HepG2 (cell line): ENCODE data around the gene SREK1.

ENCODE experiments used
- ATF6 ChIP-seq: sonication (generic); formaldehyde crosslinking; conservative IDR thresholded peaks from 2 replicates; pipeline ENCODE4 v1.4.0; 2020; ENCODE audit warnings: missing genetic modification reagents
- KLF13 ChIP-seq: sonication (generic); formaldehyde crosslinking; IDR thresholded peaks from 2 replicates; pipeline ENCODE4 v1.4.0; 2020; ENCODE audit warnings: mild to moderate bottlenecking, missing genetic modification reagents
- MAFK ChIP-seq, 2 experiments: IDR thresholded peaks in 1 of 2; conservative IDR thresholded peaks in 1 of 2; 2 replicates each; pipeline ENCODE4 v1.6.1; 2011; ENCODE audit warnings: improper control_type of control experiment in 2 of 2, low read length in 2 of 2
- PRPF4 ChIP-seq: fragments of 200-400 bp; formaldehyde crosslinking; IDR thresholded peaks from 2 replicates; pipeline ENCODE4 v1.6.1; 2016; ENCODE audit warnings: low read length, low read depth; ENCODE audit not compliant: poor library complexity, severe bottlenecking
- ZNF224 ChIP-seq: sonication (generic); formaldehyde crosslinking; IDR thresholded peaks from 2 replicates; pipeline ENCODE4 v1.5.0; 2020; ENCODE audit warnings: mild to moderate bottlenecking, missing genetic modification reagents
- TF ChIP-seq, protein P1 (sequence below): sonication (generic); formaldehyde crosslinking; IDR thresholded peaks from 2 replicates; pipeline ENCODE4 v1.5.0; 2020; ENCODE audit warnings: mild to moderate bottlenecking, missing genetic modification reagents, moderate library complexity
- TF ChIP-seq, protein P2 (sequence below): sonication (generic); formaldehyde crosslinking; IDR thresholded peaks from 2 replicates; pipeline ENCODE4 v1.5.0; 2020; ENCODE audit warnings: missing genetic modification reagents

DNA sequence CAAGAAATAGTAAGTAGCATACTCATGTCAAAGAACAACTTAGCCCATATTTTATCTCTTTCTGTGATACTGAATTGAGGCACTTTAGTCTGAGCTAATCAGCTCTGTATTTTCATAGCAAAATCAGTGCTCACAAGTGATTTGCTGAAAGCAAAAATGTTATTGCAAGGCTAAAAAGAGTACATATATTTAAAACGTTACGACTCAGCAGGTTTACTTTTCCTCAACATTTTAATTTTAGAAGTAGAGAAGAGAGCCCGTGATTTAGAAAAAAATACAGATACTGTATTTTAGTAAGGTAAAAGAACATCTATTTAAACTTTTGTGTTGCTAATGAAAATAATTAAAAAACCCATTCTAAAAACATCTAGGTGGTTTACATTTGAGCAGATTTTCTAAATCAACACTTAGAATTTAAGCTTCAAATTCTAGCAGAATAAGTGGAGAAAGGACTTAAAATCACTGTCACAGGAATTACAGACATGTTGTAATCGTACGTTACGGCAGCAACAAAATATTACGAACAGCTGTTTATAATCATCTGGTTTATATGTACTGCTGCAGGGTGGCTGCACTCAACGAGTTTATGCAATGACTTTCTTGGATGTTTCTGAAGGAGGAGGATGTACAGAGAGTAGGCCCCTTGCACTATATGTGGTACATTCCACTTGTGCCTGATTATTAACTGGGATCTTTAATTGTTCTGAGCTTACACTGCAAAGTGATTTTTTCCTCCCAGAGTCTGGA lies 20.1 kb downstream of the SREK1 start:
- no peak for TF ChIP-seq ZNF224 (CRISPR knock-in tag)
- TF ChIP-seq, protein P1, sequence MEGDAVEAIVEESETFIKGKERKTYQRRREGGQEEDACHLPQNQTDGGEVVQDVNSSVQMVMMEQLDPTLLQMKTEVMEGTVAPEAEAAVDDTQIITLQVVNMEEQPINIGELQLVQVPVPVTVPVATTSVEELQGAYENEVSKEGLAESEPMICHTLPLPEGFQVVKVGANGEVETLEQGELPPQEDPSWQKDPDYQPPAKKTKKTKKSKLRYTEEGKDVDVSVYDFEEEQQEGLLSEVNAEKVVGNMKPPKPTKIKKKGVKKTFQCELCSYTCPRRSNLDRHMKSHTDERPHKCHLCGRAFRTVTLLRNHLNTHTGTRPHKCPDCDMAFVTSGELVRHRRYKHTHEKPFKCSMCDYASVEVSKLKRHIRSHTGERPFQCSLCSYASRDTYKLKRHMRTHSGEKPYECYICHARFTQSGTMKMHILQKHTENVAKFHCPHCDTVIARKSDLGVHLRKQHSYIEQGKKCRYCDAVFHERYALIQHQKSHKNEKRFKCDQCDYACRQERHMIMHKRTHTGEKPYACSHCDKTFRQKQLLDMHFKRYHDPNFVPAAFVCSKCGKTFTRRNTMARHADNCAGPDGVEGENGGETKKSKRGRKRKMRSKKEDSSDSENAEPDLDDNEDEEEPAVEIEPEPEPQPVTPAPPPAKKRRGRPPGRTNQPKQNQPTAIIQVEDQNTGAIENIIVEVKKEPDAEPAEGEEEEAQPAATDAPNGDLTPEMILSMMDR (CRISPR knock-in tag), result no peak
- no peak for TF ChIP-seq ATF6 (CRISPR knock-in tag)
- TF ChIP-seq KLF13, result no peak
- TF ChIP-seq, protein P2, sequence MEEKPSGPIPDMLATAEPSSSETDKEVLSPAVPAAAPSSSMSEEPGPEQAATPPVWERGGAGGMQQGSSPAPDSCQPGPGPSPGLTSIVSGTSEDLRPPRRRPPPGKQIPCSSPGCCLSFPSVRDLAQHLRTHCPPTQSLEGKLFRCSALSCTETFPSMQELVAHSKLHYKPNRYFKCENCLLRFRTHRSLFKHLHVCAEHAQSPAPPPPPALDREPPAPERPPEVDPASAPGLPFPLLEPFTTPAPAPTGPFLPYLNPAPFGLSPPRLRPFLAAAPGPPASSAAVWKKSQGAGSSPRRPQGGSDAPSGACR (CRISPR knock-in tag), result no peak
- peak; percentile 13 to 62; a peak in 2 of 4 replicates for TF ChIP-seq MAFK (conservative IDR thresholded peaks at IDR 0.05 in 1 of 2, IDR thresholded peaks at IDR 0.05 in 1 of 2; ENCODE audit: low read length in 2 of 2)
- TF ChIP-seq PRPF4, result no peak
